BLaER1 treated with 17β-estradiol and CSF1 and Interleukin-3, amounts not matched to agents 10 nM and 100 nM (cell line): ENCODE measurements around the gene TNIK.

Source experiments
- H3K27ac ChIP-seq, 11 experiments: shearing (Covaris generic); formaldehyde crosslinking; 2 replicates each; pipeline ENCODE4 v1.8.1; 2022
- H3K27me3 ChIP-seq, 11 experiments: shearing (Covaris generic); formaldehyde crosslinking; 2 replicates each; pipeline ENCODE4 v1.8.1; 2022
- H3K36me3 ChIP-seq, 11 experiments: shearing (Covaris generic); formaldehyde crosslinking; 2 replicates each; pipeline ENCODE4 v1.8.1; 2022
- H3K4me1 ChIP-seq, 10 experiments: shearing (Covaris generic); formaldehyde crosslinking; 2 replicates each; pipeline ENCODE4 v1.8.1; 2022
- H3K4me2 ChIP-seq, 11 experiments: shearing (Covaris generic); formaldehyde crosslinking; 2 replicates each; pipeline ENCODE4 v1.8.1; 2022
- H3K4me3 ChIP-seq, 10 experiments: shearing (Covaris generic); formaldehyde crosslinking; 2 replicates each; pipeline ENCODE4 v1.8.1; 2022
- H3K9ac ChIP-seq, 11 experiments: shearing (Covaris generic); formaldehyde crosslinking; 2 replicates each; pipeline ENCODE4 v1.8.1; 2022
- H3K9me3 ChIP-seq, 11 experiments: shearing (Covaris generic); formaldehyde crosslinking; replicated peaks in 1 of 11; 2 replicates each; pipeline ENCODE4 v1.8.1; 2022
- H4K20me1 ChIP-seq, 11 experiments: shearing (Covaris generic); formaldehyde crosslinking; 2 replicates each; pipeline ENCODE4 v1.8.1; 2022
- Cebpa-rat ChIP-seq, 11 experiments: shearing (Covaris generic); IDR thresholded peaks; 2 replicates each; pipeline ENCODE4 v1.8.1; 2022

Gene TNIK

DNA sequence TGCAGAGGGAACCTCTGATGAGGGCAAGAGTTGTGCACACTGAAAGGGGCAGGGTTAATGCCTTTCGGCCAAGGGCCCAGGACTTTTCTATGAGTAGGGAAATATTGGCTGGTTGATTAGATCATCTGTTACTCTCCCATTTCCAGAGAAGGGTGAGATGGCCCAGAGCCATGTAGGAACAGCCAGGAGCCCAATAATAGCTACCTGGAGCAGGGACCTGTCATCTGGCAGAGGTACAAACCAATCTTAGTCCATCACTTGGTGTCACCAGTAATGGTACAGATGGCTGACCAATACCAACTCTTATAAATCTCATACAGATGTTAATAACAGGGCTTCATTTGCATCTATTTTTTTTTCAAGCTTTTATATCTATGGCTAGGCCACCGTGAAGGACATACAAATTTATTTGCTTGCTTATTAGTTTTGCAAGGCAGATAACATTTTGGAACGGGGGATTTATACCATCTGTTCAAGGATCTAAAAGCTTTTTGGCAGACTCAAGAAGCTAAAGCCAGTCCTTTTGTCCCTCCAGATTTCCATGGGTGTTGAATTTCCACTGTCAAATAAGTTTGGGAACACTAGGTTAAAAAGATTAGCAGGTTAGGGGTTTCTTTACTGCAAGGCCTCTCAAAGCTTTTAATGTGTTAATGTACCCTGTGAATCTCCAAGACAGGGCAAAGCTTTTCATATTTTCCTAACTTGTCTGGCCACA is 79.3 kb downstream of the TNIK start:
- Histone ChIP-seq H3K4me3 (no peak overlapping the region), H4K20me1 (no peaks in the 10 kb centered on the region), H3K27me3 (no peaks in the 10 kb centered on the region), H3K27ac (no peak overlapping the region), H3K36me3 (no peaks in the 10 kb centered on the region), H3K9ac (no peak overlapping the region), H3K4me2 (no peak overlapping the region), H3K9me3 (no peaks in the 10 kb centered on the region), H3K4me1 (peaks cover 0 to 21% (median 0%) of the 10 kb centered on the region in 10 experiments; a peak in 7 of 20 replicates)
- no peak for TF ChIP-seq Cebpa-rat (IDR thresholded peaks at IDR 0.05)

DNA sequence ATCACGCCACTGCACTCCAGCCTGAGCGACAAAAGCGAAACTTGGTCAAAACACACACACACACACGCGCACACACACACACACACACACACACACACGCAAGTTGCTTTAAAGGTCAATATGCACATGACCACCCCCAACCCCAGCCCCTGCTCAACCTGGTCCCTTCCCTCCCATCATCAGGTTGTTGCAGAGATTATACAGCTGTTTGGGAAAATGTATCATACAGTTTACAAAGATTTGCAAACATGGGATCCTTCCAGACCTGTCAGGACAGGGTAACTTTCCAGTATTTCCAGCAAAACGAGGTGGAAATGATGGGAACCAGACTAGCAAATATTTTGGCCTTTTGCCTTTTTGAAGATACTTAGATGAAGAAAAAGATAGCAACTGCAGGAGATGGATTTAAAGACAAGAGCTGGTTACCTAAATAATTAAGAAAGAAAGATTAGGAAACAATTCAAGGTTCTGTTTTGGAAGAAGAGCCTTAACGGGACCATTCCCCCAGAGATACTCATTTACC is 80.2 kb downstream of the TNIK start:
- H3K4me3 ChIP-seq: no peak overlapping the region
- H4K20me1 ChIP-seq: no peaks in the 10 kb centered on the region
- H3K9ac ChIP-seq: no peak overlapping the region
- no peaks in the 10 kb centered on the region for H3K36me3 ChIP-seq
- H3K27ac ChIP-seq: no peak overlapping the region
- no peaks in the 10 kb centered on the region for H3K9me3 ChIP-seq
- TF ChIP-seq Cebpa-rat (IDR thresholded peaks at IDR 0.05): no peak
- H3K4me2 ChIP-seq: no peak overlapping the region
- H3K4me1 ChIP-seq: peaks cover 0 to 29% (median 0%) of the 10 kb centered on the region in 10 experiments; a peak in 7 of 20 replicates
- no peaks in the 10 kb centered on the region for H3K27me3 ChIP-seq

DNA sequence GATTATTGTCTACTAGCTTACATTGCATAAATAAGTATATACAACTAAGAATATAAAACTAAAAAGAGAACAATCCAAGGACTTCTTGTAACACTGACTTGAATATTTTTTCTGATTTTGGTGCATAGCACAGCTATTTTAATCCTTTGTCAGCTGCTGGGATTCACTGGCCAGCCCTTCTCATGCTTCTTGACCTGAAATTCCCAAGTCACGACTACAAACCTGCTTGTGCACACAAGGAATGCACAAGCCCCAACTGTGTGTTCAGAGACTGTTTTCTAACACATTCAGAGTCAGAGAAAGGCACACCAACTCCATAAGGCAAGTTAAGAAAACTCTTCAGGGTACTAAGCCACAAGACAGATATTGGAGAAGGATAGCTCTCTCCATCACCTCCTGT is 80.9 kb downstream of the TNIK start:
- Histone ChIP-seq H3K4me3 (no peak overlapping the region), H4K20me1 (no peaks in the 10 kb centered on the region), H3K36me3 (no peaks in the 10 kb centered on the region), H3K27me3 (no peaks in the 10 kb centered on the region), H3K4me1 (peaks cover 0 to 36% (median 0%) of the 10 kb centered on the region in 10 experiments; a peak in 7 of 20 replicates), H3K4me2 (no peak overlapping the region), H3K27ac (no peak overlapping the region), H3K9me3 (no peaks in the 10 kb centered on the region), H3K9ac (no peak overlapping the region)
- no peak for TF ChIP-seq Cebpa-rat (IDR thresholded peaks at IDR 0.05)

DNA sequence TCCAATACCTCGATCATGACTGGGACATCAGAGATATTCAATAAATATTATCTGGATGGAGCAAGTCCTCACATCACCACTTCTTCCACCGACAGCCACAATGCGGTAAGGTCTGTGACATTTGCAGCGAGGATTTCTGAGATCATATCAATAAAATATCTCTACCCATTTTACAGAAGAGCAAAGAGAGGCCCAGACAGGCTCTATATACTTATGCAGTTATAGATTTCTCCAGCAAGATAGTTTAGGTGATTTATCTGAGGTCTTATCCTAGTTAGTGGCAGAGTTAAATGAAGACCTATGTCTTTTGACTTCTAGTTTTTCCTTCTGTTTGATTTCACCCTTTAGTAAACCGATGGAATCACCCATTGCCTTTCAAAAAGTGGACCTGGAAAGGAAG is 81.6 kb downstream of the TNIK start:
- Histone ChIP-seq H3K27me3 (no peaks in the 10 kb centered on the region), H4K20me1 (no peaks in the 10 kb centered on the region), H3K36me3 (no peaks in the 10 kb centered on the region), H3K9me3 (no peaks in the 10 kb centered on the region), H3K27ac (no peak overlapping the region), H3K9ac (no peak overlapping the region), H3K4me3 (no peak overlapping the region), H3K4me1 (peaks cover 0 to 43% (median 0%) of the 10 kb centered on the region in 10 experiments; a peak in 7 of 20 replicates), H3K4me2 (no peak overlapping the region)
- no peak for TF ChIP-seq Cebpa-rat (IDR thresholded peaks at IDR 0.05)

DNA sequence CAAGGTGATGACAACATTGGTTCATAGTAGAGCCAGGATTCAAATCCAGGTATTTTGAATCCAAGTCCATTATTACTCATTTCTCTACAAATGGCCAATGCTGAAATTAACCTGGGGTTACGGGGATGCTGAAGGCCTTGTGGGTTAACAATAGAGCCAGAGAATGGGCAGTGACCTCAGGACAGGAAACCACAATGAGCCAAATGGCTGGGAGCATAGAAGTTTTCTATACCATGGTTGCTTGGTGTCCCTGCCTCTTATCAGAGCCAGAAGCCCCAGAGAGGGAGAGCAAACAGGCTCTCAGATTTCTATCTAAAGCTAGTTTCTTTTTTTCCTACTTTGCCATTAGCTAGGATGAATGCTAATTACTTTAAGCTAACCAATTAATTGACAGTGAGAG is 82.3 kb downstream of the TNIK start:
- Histone ChIP-seq H3K36me3 (no peaks in the 10 kb centered on the region), H4K20me1 (no peaks in the 10 kb centered on the region), H3K4me3 (no peak overlapping the region), H3K4me1 (peaks cover 0 to 45% (median 0%) of the 10 kb centered on the region in 10 experiments; a peak in 7 of 20 replicates), H3K9me3 (no peaks in the 10 kb centered on the region), H3K27ac (no peak overlapping the region), H3K27me3 (no peaks in the 10 kb centered on the region), H3K4me2 (no peak overlapping the region), H3K9ac (no peak overlapping the region)
- TF ChIP-seq Cebpa-rat (IDR thresholded peaks at IDR 0.05): no peak

DNA sequence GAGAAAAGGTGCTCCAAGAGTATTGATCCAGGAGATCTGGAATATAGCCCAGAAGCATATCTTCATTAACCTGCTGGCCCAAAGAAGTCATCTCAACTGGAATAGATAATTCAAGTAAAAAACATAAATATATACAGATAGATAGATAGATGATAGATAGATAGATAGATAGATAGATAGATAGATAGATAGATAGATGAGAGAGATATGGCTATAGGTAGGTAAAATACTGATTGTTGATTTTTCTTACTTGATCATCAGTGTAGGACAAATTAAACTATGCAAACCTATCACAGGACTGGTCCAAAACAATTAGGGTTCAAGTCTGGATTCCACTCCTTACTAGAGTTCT is 83.6 kb downstream of the TNIK start:
- no peak for TF ChIP-seq Cebpa-rat (IDR thresholded peaks at IDR 0.05)
- H3K36me3 ChIP-seq: no peaks in the 10 kb centered on the region
- peak overlapping the region in 3 of 11 experiments; percentile 68 to 84 (median 80); a peak in 6 of 22 replicates for H3K4me2 ChIP-seq
- H3K27ac ChIP-seq: peak overlapping the region in 4 of 11 experiments; percentile 30 to 92 (median 76); a peak in 7 of 22 replicates
- H3K4me3 ChIP-seq: no peak overlapping the region
- peaks cover 0 to 45% (median 0%) of the 10 kb centered on the region in 10 experiments; a peak in 7 of 20 replicates for H3K4me1 ChIP-seq
- H4K20me1 ChIP-seq: no peaks in the 10 kb centered on the region
- no peaks in the 10 kb centered on the region for H3K27me3 ChIP-seq
- H3K9me3 ChIP-seq: no peaks in the 10 kb centered on the region
- H3K9ac ChIP-seq: peak overlapping the region in 2 of 11 experiments; percentile 68 to 77; a peak in 3 of 22 replicates

DNA sequence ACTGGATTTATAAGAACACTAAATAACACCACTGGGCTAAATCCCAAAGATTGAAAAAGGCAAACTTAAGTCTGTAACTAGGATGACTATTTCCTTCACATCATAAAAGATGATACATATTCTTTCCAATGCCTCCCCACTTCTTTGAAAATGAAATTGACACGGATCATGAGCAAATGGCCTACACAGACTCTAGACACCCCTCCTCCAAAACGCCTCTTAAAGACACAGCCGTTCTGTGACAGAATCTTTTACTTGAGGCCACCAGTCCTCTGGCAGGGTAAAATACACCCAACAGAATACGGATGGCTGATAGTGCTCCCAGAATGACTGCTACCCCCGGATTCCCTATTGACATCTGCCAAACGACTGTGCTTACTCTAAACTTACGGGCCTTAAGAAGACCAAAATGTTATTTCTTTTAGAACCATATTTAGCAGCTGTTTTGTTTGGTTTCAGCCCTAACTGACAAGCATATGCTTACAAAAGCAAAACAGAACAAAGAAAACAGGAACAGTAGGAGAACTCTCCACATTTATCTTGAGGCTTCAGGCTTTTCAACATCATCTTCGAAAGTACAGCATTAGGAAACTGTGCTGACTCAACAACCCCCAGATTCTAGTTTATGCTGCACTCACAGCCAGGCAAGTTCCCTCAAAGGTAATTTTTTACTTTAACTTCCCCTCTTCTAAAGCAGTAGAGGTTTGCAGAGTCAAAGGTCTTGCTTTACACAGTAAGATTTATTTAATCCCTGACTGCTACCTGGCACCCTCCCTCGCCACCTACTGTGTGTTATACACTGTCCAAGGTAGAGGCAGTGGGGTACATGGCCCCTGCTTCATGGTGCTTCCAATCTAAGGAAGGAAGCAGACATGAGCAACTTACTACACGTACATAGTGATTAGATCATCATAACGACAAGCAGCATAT is 84.3 kb downstream of the TNIK start:
- Histone ChIP-seq H3K9me3 (no peaks in the 10 kb centered on the region), H4K20me1 (no peaks in the 10 kb centered on the region), H3K4me2 (peak overlapping the region in 3 of 11 experiments; percentile 68 to 84 (median 80); a peak in 6 of 22 replicates), H3K27ac (peak overlapping the region in 5 of 11 experiments; percentile 26 to 92 (median 77); a peak in 9 of 22 replicates), H3K36me3 (no peaks in the 10 kb centered on the region), H3K4me3 (no peak overlapping the region), H3K27me3 (no peaks in the 10 kb centered on the region), H3K4me1 (peaks cover 0 to 45% (median 0%) of the 10 kb centered on the region in 10 experiments; a peak in 7 of 20 replicates), H3K9ac (peak overlapping the region in 3 of 11 experiments; percentile 49 to 77 (median 68); a peak in 6 of 22 replicates)
- no peak for TF ChIP-seq Cebpa-rat (IDR thresholded peaks at IDR 0.05)

DNA sequence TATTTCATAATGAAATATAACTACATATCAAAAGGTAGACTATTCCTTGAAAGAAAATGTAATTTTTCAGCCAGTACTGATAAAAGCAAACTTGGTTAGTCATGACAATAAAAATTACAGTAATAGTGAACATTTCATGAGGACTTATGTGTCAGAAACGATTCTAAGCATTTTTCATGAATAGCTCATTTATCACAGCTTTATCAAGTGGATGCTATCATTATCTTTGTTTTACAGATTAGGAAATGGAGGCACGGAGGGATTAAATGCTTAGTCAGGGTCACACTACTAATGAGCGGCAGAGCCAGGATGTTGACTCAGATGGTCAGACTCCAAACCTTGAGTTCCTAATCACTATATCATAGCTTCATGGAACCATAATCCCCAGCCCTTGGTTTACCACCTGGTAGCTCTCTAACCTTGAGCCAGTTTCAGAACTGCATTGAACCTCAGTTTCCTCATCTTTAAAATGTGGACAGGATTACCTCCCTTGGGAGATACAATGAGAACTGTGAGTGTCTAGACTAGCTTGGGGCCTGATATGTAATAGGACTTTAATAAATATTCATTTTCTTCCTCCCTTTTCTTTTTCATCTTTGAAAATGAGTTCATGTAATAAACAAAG is 85.4 kb downstream of the TNIK start:
- Histone ChIP-seq H3K27ac (peak overlapping the region in 4 of 11 experiments; percentile 65 to 92 (median 82); a peak in 7 of 22 replicates), H3K4me1 (peaks cover 0 to 45% (median 0%) of the 10 kb centered on the region in 10 experiments; a peak in 7 of 20 replicates), H3K4me2 (peak overlapping the region in 3 of 11 experiments; percentile 68 to 84 (median 80); a peak in 6 of 22 replicates)

More for the DNA sequence above, 85.4 kb downstream of the TNIK start:
- no peak overlapping the region for H3K9ac ChIP-seq
- no peak for TF ChIP-seq Cebpa-rat (IDR thresholded peaks at IDR 0.05)
- no peaks in the 10 kb centered on the region for H4K20me1 ChIP-seq
- no peaks in the 10 kb centered on the region for H3K9me3 ChIP-seq
- no peak overlapping the region for H3K4me3 ChIP-seq
- H3K36me3 ChIP-seq: no peaks in the 10 kb centered on the region
- H3K27me3 ChIP-seq: no peaks in the 10 kb centered on the region
